Endothelial cell of umbilical vein (primary cell): Measurements from ENCODE around the gene OR51A4.

Experiments used
- EZH2 ChIP-seq: IDR thresholded peaks from 2 replicates; pipeline ENCODE4 v1.6.1; 2012; ENCODE audit warnings: borderline replicate concordance, low read depth, mild to moderate bottlenecking, moderate library complexity, low read length, inconsistent platforms; ENCODE audit not compliant: severe bottlenecking
- FOS ChIP-seq: IDR thresholded peaks from 2 replicates; pipeline ENCODE4 v1.6.1; 2011; ENCODE audit warnings: mild to moderate bottlenecking, low read length, moderate library complexity, borderline replicate concordance; ENCODE audit not compliant: insufficient read depth
- GATA2 ChIP-seq: IDR thresholded peaks from 2 replicates; pipeline ENCODE4 v1.7.0; 2011; ENCODE audit warnings: low read depth, mild to moderate bottlenecking, moderate library complexity, mixed read lengths, low read length; ENCODE audit not compliant: insufficient read length, insufficient read depth
- JUN ChIP-seq: IDR thresholded peaks from 2 replicates; pipeline ENCODE4 v1.6.1; 2011; ENCODE audit warnings: borderline replicate concordance, low read depth; ENCODE audit not compliant: insufficient read length, insufficient read depth
- MYC ChIP-seq: IDR thresholded peaks from one replicate; pipeline ENCODE4 v1.6.1; 2011; ENCODE audit warnings: mild to moderate bottlenecking, low read depth, low read length
- POLR2A ChIP-seq: IDR thresholded peaks from 2 replicates; pipeline ENCODE4 v1.6.1; 2012; ENCODE audit warnings: low read depth, mild to moderate bottlenecking, control low read depth, low read length
- POLR2AphosphoS5 ChIP-seq: IDR thresholded peaks from 2 replicates; pipeline ENCODE4 v1.6.1; 2012; ENCODE audit warnings: low read depth, mild to moderate bottlenecking, control low read depth, low read length, moderate library complexity; ENCODE audit not compliant: insufficient read depth
- TF ChIP-seq, protein P1 (sequence below), 2 donors: IDR thresholded peaks; 1 replicate in 1 of 2; 2 replicates in 1 of 2; pipeline ENCODE4 v1.5.1; 2011; ENCODE audit warnings: low read length in 2 of 2, mild to moderate bottlenecking in 2 of 2, moderate library complexity in 2 of 2, control low read depth in 1 of 2, inconsistent platforms in 1 of 2, low read depth in 1 of 2; ENCODE audit not compliant: insufficient read depth in 1 of 2; ENCODE audit errors: extremely low read depth in 1 of 2
- TF ChIP-seq, protein P2 (sequence below): IDR thresholded peaks from 2 replicates; pipeline ENCODE4 v1.6.1; 2011; ENCODE audit not compliant: insufficient read depth, insufficient read length

DNA sequence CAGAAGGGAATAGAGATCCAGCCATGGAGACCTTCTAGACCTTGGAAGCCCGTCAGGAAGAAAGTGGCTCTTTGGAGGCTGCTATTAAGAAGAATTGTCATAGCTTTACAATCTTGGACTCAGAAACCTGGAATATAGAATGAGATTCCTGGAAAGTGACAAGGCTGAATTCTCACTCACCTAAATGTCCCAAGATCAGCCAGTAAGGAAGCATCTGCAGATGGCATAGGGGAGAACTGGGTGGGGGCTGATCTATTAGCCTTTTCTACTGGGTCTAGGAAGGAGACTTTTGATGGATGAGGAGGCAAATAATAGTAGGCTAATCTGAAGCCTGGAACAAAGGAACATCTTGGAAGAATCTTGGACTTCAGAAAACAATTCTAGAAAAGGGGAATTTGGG, 23.2 kb downstream of the OR51A4 start, which contains the start of gene OR51G1:
- TF ChIP-seq, protein P1, sequence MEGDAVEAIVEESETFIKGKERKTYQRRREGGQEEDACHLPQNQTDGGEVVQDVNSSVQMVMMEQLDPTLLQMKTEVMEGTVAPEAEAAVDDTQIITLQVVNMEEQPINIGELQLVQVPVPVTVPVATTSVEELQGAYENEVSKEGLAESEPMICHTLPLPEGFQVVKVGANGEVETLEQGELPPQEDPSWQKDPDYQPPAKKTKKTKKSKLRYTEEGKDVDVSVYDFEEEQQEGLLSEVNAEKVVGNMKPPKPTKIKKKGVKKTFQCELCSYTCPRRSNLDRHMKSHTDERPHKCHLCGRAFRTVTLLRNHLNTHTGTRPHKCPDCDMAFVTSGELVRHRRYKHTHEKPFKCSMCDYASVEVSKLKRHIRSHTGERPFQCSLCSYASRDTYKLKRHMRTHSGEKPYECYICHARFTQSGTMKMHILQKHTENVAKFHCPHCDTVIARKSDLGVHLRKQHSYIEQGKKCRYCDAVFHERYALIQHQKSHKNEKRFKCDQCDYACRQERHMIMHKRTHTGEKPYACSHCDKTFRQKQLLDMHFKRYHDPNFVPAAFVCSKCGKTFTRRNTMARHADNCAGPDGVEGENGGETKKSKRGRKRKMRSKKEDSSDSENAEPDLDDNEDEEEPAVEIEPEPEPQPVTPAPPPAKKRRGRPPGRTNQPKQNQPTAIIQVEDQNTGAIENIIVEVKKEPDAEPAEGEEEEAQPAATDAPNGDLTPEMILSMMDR (IDR thresholded peaks at IDR 0.05; ENCODE audit: extremely low read depth in 1 of 2, insufficient read depth in 1 of 2, low read depth in 1 of 2, low read length in 2 of 2): no peak
- TF ChIP-seq EZH2 (no peak), MYC (no peak), FOS (no peak), JUN (no peak), POLR2A (no peak), POLR2AphosphoS5 (no peak), GATA2 (no peak)
- TF ChIP-seq, protein P2, sequence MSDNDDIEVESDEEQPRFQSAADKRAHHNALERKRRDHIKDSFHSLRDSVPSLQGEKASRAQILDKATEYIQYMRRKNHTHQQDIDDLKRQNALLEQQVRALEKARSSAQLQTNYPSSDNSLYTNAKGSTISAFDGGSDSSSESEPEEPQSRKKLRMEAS: no peak
